Fibroblast of lung (primary cell): ENCODE measurements around the gene DCXR. TPM values are rescaled to one million over a fixed set of nuclear protein-coding genes. Genes with fewer than 3 reads are reported as not detected.

Source experiments
- DNase-seq, 2 donors: peaks; one replicate each; pipeline versions ENCODE4 v3.0.0 to v3.0.0-alpha.2; 2010; ENCODE audit warnings: low read depth in 2 of 2
- H2AFZ ChIP-seq: 2 replicates; pipeline ENCODE4 v1.5.1; 2012; ENCODE audit warnings: low read length, control low read depth, inconsistent platforms
- H3K27ac ChIP-seq: 2 replicates; pipeline ENCODE4 v1.5.1; 2011; ENCODE audit warnings: low read length, control low read depth; ENCODE audit not compliant: insufficient read depth
- H3K27me3 ChIP-seq: 2 replicates; pipeline ENCODE4 v1.5.1; 2011; ENCODE audit warnings: mild to moderate bottlenecking, low read length; ENCODE audit not compliant: control insufficient read depth, insufficient read depth
- H3K36me3 ChIP-seq: 2 replicates; pipeline ENCODE4 v1.5.1; 2011; ENCODE audit warnings: low read length; ENCODE audit not compliant: control insufficient read depth, insufficient read depth
- H3K4me1 ChIP-seq: 2 replicates; pipeline ENCODE4 v1.5.1; 2011; ENCODE audit warnings: low read length; ENCODE audit not compliant: control insufficient read depth, insufficient read depth; ENCODE audit errors: extremely low read depth
- H3K4me2 ChIP-seq: 2 replicates; pipeline ENCODE4 v1.5.1; 2011; ENCODE audit warnings: low read length, control low read depth; ENCODE audit not compliant: insufficient read depth; ENCODE audit errors: extremely low read depth
- H3K4me3 ChIP-seq, 4 experiments: fragments of 200-600 bp in 1 of 4; sonication (generic) in 1 of 4; replicated peaks in 1 of 4; 2 replicates each; pipeline ENCODE4 v1.5.1; 2011 to 2016; ENCODE audit warnings: low read length in 4 of 4, low read depth in 3 of 4, mild to moderate bottlenecking in 3 of 4, control low read depth in 2 of 4, inconsistent platforms in 1 of 4, mixed read lengths in 1 of 4; ENCODE audit not compliant: insufficient read depth in 1 of 4; ENCODE audit errors: control extremely low read depth in 1 of 4
- H3K79me2 ChIP-seq: 2 replicates; pipeline ENCODE4 v1.5.1; 2012; ENCODE audit warnings: mild to moderate bottlenecking, low read length, inconsistent platforms; ENCODE audit not compliant: control insufficient read depth, insufficient read depth
- H3K9ac ChIP-seq: 2 replicates; pipeline ENCODE4 v1.5.1; 2011; ENCODE audit warnings: mild to moderate bottlenecking, low read length, control low read depth; ENCODE audit not compliant: insufficient read depth
- H3K9me3 ChIP-seq: 2 replicates; pipeline ENCODE4 v1.5.1; 2012; ENCODE audit warnings: low read depth, low read length; ENCODE audit not compliant: control insufficient read depth, insufficient read depth
- H4K20me1 ChIP-seq: 2 replicates; pipeline ENCODE4 v1.5.1; 2011; ENCODE audit warnings: low read length; ENCODE audit not compliant: control insufficient read depth, insufficient read depth; ENCODE audit errors: extremely low read depth
- CTCF ChIP-seq, 2 donors: IDR thresholded peaks in 1 of 2; conservative IDR thresholded peaks in 1 of 2; 1 replicate in 1 of 2; 2 replicates in 1 of 2; pipeline ENCODE4 v1.5.1; 2011 to 2012; ENCODE audit warnings: low read length in 2 of 2, control low read depth in 1 of 2, inconsistent platforms in 1 of 2, low read depth in 1 of 2, mild to moderate bottlenecking in 1 of 2
- EZH2 ChIP-seq: IDR thresholded peaks from 2 replicates; pipeline ENCODE4 v1.5.1; 2012; ENCODE audit warnings: low read length, control low read depth, mild to moderate bottlenecking; ENCODE audit errors: missing control alignments
- polyA plus RNA-seq, 2 donors: library from polyadenylated mRNA; depleted of rRNA in 1 of 2; stranded (reverse) in 1 of 2; unstranded in 1 of 2; fragments of >200 nt; gene quantifications; 2 replicates each; pipeline ENCODE4 v1.2.1, GENCODE V29; 2011 to 2012; ENCODE audit warnings: missing spikeins in 1 of 2
- total RNA-seq: library from RNA; depleted of rRNA; stranded (reverse); fragments of >200 nt; gene quantifications from 2 replicates; pipeline ENCODE4 v1.2.1, GENCODE V29; 2014

The DCXR gene
- total and polyA plus RNA-seq, 2 donors (not counting 1 experiment from before 2014, with no cell fraction given) = 34.8 to 43.6 TPM

GRCh38 chr17:81995463-81996231 is 41.9 kb downstream of the DCXR start:
- Histone ChIP-seq H3K9me3 (no peaks in the 10 kb centered on the region), H3K27ac (no peak overlapping the region), H3K27me3 (no peaks in the 10 kb centered on the region), H4K20me1 (no peaks in the 10 kb centered on the region), H3K79me2 (no peaks in the 10 kb centered on the region), H3K4me1 (peaks cover 18% of the 10 kb centered on the region), H3K4me2 (no peak overlapping the region), H3K4me3 (no peak overlapping the region), H2AFZ (no peak overlapping the region), H3K36me3 (peaks cover 2% of the 10 kb centered on the region), H3K9ac (no peak overlapping the region)
- DNase-seq = no peak
- TF ChIP-seq EZH2 (no peak), CTCF (conservative IDR thresholded peaks at IDR 0.05 in 1 of 2, IDR thresholded peaks at IDR 0.05 in 1 of 2; ENCODE audit: low read depth in 1 of 2, low read length in 2 of 2) (no peak)

- Histone ChIP-seq H3K9ac (no peak overlapping the region), H3K4me2 (no peak overlapping the region), H4K20me1 (no peaks in the 10 kb centered on the region), H3K27me3 (no peaks in the 10 kb centered on the region), H2AFZ (no peak overlapping the region), H3K27ac (no peak overlapping the region), H3K9me3 (no peaks in the 10 kb centered on the region), H3K4me1 (peaks cover 18% of the 10 kb centered on the region), H3K4me3 (no peak overlapping the region), H3K79me2 (no peaks in the 10 kb centered on the region), H3K36me3 (peaks cover 2% of the 10 kb centered on the region)
- DNase-seq = peak in 1 of 2 donors; percentile 33
- TF ChIP-seq EZH2 (no peak), CTCF (conservative IDR thresholded peaks at IDR 0.05 in 1 of 2, IDR thresholded peaks at IDR 0.05 in 1 of 2; ENCODE audit: low read depth in 1 of 2, low read length in 2 of 2) (no peak)
Measured at GRCh38 chr17:81994593-81995462, 42.7 kb downstream of the DCXR start.
